ENCODE measurements around the gene PRKAB1.

PRKAB1 gene

GRCh38 chr12:119714614-119715267, 46.8 kb downstream of the PRKAB1 start:
- no peak for DNase-seq

GRCh38 chr12:119715268-119715620, 47.3 kb downstream of the PRKAB1 start:
- no peak for DNase-seq

DNA sequence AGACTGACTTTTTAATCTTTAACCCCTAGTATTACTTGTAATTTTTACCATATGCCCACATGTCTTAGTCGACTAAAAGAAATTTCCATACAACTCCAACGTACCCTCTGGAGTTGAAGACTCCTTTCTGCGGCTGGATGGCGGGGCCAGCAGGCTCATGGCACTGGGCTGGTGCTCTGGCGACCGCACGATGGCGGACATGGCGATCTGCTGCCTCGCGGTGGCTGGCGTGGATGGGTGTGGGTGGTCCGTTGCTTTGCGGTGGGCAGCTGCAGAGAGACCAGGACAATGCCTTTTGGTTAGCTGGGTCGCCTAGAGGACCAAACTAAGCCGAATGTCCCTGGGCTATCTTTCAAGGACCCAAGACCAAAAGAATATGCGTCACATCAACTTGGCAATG, 50.2 kb downstream of the PRKAB1 start:
- no peak for DNase-seq

DNA sequence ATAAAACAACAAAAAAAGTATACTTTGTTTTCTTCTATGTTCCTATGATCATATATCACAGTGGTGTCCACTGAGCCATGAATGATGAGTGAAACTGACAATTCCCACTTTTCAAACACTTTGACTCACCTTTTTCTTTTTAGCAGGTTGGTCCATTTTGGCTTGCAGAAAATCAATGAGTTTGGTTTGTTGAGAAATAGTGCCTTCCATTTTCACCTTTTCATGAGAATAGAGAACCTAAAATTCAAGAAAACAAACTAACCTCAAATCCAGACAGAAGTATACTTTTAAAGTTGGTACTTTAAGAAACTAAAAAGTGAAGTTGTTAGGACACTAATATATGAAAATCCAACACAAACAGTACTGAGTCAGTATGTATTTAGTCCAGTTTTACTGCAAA, 52.4 kb downstream of the PRKAB1 start:
- no peak for DNase-seq

DNA sequence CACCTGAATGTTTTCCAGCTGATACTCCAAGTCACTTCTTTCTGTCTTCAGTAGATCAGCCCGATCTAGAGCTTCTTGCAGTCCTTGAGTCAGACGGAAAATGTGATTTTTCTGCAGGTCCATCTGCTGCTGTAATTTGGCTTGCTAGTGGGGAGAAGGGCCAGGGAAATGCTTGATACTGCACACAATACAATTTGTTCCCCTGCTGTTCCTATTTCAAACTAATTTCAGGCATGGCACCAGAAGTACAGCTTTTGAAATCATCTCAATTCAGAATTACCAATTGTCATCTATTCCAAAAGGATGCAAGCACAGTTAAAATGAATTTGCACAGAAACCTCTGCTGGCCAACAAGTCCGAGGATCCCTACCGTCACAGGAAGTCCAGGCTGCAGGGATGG, 53.4 kb downstream of the PRKAB1 start:
- DNase-seq, result no peak

GRCh38 chr12:119725523-119725922, 57.6 kb downstream of the PRKAB1 start:
- DNase-seq, result no peak

GRCh38 chr12:119727600-119728443, 59.9 kb downstream of the PRKAB1 start:
- DNase-seq, result no peak

GRCh38 chr12:119728444-119728745, 60.5 kb downstream of the PRKAB1 start:
- no peak for DNase-seq

DNA sequence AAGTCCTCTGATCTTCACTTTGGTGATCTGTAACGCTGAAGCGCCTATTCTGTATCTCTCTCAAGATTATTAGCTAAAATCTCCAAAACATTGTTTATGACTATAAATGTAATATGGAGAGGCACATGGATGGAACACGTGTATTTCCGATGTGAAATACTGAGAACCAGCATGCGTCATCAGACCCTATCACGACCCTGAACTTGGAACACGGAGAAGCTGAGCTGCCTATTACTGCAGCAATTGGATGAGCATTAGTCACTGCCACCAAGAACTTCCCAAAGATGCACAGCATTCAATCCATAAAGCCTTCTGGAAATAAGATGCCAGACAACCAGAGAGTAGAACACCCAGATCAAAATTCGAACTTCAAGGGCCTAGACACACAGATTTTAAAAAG, 61.9 kb downstream of the PRKAB1 start:
- no peak for DNase-seq

GRCh38 chr12:119730381-119730780, 62.4 kb downstream of the PRKAB1 start:
- no peak for DNase-seq
